Right renal cortex interstitium (tissue), 3 donors: ENCODE data around the gene CHCHD6. TPM values are rescaled to one million over a fixed set of nuclear protein-coding genes. Genes with fewer than 3 reads are reported as not detected.

Experiments used
- DNase-seq, 3 donors: peaks; one replicate each; pipeline ENCODE4 v3.0.0-alpha.2; 2013; ENCODE audit warnings: low read depth in 3 of 3, low spot score in 2 of 3
- polyA plus RNA-seq, 3 donors: library from polyadenylated mRNA; unstranded; fragments of 120-200 nt; gene quantifications; one replicate each; pipeline ENCODE4 v1.2.1, GENCODE V29; 2013; ENCODE audit not compliant: insufficient read length in 3 of 3

Gene CHCHD6
- polyA plus RNA-seq, 3 donors, result 17.8 to 21.5 (median 19.5) TPM

DNA sequence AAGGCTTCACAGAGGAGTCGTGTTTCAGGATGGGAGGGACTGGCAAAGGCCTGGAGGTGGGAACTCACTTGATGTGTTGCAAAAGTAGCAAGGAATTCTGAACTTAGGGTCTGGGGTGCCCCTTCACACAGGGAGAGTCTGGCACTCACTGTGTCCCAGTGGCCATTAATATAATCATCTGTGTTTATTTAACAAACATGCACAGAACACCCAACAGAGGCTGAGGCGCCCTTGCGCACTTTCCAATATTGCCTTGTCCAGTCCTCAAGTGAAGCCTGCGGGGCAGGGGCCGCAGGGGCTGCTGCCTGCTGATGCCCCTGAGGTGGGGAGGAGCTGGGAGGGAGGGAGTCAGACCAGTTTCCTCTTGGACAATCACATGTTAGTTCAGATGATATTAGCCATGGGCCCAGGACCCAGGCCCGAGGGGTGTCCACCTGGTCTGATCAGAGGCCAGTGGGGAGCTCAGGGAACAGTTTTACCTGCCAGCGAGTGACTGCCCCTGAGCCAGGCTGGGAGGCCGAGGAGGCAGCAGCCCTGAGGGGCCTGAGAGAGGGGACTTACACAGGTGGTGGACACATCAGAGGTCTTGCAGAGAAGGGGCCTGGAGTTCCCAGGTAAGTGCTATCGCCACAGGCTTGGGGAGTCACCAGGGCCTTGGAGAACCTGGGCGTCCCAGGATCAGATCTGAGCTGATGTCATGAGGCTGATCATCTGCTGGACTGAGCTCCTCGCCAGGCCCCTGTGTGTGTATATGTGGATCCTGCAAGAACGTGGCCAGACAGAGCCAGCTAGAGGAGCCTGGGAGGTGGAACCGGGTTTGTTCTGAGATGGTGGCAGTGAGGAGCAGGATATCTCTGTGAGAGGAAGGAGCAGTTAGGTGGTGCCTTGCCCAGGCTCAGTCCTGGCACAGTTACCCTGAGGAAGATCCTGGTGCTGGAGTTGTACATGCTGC lies 35.3 kb upstream of the CHCHD6 start:
- DNase-seq, result no peak

DNA sequence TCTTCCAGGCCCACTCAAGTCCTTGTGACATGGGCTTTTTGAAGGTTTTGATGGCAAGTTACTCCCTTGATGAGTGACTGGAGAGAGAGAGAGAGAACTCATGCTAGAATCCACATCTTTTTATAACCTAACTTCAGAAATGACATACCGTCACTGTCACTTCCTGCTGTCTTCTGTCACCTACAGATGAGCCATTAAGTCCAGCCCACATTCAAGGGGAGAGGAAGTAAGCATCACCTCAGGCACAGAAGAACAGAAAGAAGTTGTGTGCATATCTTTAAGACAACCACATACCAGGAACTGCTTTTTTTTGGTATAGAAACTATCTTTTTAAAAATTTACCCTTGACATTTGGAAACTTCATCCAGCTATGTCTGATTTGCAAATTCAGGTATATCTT lies 32.5 kb upstream of the CHCHD6 start:
- no peak for DNase-seq

DNA sequence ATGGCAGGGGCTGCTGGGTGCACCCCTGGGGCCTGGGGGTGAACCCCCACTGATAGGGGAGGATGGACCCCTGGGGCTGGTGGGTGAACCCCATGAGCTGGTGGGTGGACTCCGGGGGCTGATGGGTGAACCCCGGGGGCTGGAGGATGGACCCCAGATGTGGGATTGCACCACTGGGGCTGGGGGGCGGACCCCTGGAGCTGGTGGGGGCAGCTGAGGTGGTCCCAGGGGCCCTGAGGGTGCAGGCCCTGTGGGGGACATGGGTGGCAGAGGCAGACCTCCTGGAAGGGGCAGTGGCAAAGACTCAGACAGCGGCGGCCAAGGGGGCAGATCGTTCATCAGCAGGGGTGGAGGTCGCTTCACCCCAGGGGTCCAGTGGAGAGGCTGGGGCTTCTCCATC lies 31.7 kb upstream of the CHCHD6 start:
- no peak for DNase-seq

DNA sequence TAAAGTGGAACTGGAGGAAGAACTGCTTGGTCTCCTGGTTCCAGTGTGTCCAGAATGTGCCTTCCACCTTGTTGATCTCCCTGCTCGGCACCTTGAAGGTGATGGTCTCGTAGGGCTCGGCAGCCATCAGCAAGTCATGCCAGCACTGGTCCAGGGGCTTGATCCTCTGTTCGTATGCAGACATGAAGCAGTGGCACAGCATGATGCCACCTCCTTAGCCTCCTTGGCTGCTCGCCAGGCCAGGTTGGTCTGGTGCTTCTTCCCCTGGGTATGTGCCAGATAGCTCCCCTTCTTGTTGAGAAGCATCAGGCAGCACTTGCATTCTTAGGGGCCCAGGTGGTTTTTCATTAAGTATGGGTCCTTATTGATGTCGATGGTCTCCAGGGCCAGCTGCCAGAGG lies 31.3 kb upstream of the CHCHD6 start:
- no peak for DNase-seq

DNA sequence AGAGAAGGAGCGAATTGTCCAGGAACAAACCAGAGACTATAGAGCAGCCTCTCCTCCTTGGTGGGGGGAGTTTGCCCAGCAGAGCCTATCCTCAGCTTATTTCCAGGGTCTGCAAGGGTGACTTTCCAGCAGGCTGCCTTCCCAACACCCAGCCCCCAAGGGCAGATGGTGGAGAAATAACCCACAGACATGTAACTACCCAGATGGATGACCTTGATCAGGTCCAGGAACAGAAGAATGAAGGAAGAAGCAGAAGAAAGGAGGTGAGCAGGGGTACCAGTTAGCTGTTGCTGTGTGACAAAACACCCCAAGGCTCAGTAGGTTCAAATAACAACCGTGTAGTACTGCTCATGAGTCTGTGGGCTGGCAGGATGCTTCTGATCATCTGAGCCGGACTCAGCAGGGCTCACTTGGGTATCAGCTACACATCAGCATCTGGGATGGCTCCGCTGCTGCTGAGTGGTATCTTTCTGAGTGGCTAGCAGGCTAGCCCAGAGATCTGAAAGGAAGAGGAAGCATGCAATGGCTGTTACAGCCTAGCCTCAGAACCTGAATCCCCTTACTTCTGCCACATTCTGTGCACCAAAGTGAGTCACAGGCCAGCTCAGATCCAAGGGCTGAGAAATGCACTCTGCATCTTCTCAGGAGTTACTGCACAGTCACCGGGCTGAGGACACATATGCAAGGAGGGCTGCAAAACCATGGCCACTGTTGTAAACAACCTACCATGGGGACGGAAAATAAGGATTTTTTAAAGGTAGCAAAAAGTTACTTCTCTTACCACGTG lies 26.9 kb upstream of the CHCHD6 start:
- DNase-seq, result no peak

DNA sequence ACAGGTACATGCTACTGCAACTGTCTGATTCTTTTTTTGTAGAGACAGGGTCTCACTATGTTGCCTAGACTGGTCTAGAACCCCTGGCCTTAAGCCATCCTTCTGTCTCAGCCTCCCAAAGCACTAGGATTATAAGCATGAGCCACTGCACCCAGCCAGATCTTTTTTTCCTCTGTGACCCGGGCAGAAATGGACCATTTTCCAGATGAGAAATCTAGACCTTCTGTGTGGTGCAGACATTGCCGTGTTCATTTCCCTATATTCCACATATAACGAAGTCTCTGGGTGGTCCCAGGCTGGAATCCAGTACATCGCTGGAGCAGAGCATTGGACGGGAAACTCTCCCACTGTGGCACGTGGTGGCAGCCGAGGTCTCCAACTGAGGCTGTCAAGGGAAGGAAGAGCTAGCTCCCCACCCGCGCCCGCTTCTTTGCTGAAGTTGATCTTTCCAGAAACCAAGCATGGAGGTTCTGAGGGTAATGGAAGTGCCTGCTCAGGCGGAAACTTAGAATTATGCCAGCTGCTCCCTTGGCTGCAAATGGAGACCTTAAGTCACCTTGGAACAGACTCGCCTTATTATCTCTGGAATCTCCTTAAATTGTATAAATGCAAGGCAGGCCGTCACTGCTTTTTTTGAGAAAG lies 26.1 kb upstream of the CHCHD6 start:
- no peak for DNase-seq

DNA sequence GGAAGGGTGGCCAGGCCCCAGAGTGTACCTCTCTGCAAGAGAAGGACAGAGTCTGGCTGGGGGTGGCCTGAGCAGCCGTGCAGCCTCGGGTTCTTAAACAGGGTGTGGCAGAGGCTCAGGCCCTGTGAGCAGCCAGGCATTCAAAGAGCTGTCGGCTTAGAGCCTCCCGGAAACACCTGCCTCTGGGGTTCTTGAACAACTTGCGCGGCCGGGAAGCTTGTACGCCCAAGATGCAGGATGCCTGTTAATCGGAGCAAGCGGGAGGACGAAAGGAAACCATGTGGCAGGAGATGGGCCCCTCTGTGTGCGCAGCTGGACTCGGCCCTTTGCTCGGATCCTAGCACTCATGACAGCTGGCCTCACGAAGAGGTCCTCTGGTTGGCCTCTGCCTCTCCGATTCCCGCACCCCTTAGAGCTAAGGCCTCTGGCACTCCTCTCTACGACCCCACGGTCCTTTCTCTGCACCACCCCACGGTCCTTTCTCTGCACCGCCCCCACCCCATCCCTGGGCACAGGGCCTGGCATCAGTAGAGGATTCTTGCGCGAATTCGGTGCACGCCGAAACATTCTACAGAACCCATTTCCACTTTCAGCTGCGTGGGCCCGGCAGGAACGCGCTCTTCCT lies 25.2 kb upstream of the CHCHD6 start:
- no peak for DNase-seq

DNA sequence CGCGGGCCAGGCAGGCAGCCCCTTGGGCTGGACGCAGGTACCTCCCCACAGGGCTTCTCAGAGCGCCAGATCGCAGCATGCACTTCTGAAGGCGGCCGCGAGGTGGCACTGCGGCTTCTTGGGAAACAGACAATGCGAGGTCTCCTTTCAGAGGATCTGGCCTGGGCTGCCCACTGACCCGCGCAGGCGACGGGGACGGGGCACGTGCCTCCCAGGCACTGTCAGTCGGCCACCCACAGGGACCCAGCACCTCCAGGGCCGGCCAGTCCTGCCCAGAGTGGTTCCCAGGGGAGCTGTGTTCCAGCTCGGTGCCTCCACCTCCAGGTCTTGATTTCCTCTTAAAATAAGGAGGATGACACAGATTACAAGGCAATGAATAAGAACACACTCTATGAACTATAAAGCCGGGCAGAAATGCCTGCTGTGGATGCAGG lies 24.7 kb upstream of the CHCHD6 start:
- DNase-seq, result peak in 2 of 3 donors; percentile 61 to 63

DNA sequence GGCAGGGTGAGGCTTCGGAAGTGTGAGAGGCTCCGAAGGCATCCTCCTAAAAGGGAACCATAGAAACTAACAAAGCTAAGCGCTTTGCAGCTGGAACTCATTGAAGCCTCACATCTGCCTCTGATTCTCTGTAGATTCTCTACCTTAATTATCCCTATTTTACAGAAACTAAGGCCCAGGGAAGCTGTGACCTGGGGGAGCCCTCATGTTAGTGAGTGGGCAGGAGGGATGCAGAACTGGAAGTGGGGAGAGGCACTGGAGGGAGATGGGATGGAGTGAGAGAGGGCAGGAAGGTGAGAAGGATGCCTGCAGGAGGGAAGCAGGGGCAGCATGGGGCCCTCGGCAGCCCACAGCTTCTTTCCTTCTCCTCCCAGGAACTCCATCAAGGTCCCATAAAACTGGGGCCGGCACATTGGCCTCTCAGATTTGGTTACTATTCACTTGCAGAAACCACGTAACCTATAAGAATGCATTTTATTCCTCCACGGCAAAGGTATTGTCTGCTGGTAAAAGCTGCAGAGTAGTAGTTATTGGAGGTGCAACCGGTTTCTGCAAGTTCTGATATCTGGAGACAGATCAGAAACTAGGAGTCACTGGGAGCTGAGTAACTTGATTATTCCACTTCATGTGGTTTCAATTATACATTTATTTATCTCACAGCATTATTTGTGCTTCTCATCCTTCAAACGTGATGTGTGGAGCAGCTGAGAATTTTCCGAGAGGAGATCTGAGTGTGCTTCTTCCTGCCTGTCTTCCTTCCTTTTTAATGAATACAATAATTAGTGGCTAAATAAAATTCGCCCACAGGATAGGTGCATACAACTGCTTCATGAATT lies 24.0 kb upstream of the CHCHD6 start:
- no peak for DNase-seq

DNA sequence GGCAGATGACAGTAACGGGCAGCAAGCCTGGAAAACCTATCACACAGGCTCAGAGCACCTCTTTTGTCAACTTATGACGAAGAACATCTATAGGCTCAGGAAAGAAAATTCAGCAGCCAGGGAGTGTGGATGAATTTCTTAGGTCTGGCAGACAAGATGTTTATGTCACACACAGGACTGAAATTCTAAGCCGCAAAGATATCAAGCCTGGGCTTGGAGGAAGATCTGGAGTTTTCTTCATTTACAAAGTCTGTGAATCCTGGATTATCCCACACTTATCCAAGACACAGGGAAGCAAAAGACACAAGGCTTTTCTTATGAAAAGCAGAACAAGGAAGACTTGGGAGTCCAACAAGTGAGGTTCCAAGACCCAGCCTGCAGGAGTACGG lies 23.4 kb upstream of the CHCHD6 start:
- DNase-seq, result no peak

DNA sequence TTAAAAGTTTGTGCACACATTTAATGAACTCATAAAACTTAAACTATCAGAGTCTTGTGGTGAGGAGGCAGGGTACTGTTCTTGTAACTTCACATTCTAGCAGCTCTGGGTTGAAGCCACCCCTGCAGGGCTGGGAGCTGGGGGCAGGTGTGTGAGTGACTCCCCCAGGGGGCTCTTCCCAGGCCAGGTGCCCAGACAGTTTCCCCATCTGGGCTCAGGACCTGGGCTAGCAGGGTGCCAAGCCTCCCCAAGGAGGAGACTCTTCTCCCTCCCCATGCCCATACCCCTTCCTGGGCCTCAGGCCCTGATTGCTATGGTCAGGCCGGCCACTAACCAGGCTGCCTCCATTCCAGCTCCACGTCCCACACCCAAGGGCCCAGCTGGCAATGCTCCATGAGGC lies 22.0 kb upstream of the CHCHD6 start:
- no peak for DNase-seq

DNA sequence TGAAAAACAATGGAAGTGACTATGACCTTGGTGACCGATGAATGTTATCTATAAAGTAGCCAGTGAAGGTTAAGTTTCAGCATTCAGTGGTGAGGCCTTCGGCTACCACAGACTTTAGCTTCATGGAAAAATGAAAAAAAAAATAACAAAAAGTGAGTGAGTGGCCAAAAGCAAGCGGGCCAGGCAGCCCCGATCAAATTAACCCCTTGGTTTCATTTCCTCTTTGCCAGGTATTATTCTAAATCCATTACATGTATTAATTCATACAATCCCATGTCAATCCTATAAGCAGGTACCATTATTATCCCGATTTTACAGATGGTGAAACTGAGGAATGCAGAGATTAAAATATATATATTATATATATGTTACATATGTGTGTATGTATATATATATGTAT lies 21.0 kb upstream of the CHCHD6 start:
- no peak for DNase-seq

DNA sequence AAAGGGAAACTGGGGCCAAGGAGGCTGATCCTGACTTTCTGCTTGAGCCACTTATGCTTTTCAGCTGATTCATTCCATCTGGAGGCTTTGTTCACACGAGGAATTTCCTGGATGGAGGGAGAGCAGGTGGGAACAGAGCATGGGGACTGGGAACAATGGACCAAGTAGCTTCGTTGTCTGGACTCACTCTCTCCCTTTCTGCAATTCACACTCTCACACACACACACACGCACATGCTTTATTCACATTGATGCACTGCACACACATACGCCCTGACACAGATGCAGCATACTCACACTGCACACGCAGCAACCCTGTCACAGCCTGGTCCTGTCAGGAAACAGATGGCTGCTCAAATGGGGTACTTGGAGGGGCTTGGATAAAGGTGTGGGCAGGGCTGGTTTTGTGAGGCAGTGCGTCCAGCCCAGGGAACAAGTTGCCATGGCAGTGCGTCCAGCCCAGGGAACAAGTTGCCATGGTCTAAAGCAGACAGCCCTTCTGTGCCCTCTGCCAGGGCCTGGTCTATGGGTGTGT lies 19.8 kb upstream of the CHCHD6 start:
- DNase-seq, result peak in 1 of 3 donors; percentile 36

DNA sequence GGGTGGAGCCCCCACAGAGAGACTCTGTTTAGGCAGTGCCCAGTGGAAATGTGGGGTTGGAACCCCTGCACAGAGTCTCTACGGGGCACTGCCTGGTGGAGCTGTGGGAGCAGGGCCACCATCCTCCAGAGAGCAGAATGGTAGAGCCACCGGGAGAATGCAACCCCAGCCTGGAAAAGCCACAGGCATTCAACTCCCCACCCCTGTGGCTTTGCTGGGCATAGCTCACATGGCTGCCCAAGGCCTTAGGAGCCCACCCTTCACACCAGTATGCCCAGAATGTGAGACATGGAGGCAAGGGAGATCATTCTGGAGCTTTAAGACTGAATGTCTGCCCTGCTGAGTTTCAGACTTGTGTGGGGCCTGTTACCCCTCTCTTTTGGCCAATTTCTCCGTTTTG lies 19.0 kb upstream of the CHCHD6 start:
- DNase-seq, result no peak

DNA sequence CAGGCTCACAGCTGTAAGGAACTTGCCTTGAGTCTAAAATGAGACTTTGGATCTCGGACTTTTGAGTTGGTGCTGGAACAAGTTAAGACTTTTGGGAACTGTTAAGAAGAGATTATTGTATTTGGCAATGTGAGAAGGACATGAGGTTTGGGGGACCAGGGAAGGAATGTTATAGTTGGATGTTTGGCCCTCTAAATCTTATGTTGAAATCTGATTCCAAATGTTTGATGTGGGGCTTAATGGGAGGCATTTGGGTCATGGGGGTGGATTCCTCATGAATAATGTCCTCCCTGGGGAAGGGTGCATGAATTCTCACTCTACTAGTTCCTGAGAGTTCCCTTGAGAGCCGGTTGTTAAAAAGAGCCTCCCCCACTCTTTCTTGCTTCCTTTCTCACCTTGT lies 18.5 kb upstream of the CHCHD6 start:
- DNase-seq, result no peak

DNA sequence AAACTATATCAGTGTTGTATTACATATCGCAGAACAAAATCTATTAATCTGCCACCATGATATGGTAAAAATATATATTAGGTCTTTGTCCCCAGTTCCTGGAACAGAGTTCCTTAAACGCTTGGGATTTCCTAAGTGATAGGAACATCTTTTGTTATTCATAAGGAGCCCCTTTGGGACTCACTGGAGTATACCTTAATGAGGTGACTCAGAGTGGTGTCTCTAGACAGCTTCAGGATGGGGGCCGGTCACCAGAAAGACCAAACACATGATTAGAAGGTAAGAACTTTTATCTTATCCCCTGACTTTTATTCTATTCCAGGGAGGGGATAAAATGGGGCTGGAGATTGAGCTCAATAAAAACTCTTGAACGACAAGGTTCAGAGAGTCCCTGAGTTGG lies 12.3 kb upstream of the CHCHD6 start:
- DNase-seq, result no peak

DNA sequence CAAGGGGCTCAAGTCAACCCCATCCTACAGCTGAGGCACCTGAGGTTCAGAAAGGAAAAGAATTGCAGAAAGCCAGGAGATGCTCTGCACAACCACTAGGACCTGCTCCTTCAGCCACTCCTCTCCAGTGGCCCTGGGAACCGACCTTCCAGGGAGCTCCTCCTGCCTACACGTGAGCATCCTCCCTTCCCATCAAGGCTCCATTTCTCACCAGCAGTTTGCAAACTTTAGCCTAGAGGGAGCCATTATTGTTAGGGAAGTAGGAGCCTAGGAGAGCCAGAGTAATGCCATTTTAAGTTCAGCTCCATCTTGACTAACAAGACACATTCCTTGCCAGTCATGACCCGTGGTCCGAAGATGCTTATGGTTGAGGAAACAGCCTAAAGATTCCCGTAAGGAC lies 11.2 kb upstream of the CHCHD6 start:
- DNase-seq, result no peak

DNA sequence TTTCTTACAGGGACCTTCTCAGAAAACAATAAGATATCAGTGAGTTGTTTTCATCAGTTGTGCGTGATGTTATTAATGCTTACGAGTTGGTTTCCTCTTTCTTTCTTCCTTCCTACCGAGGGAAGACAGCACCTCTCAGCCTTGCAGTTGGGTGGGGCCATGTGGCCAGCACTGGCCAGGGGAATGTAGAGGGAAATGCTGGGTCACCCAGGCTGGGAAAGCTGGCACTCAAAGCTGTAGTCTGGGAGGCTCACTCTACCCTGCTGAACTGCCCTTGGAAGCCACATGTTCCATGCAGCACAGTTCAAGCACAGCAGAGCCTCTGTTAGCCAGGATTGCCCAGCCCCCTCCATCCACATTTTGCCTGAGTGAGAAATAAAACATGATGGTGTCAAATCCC lies 10.1 kb upstream of the CHCHD6 start:
- no peak for DNase-seq

DNA sequence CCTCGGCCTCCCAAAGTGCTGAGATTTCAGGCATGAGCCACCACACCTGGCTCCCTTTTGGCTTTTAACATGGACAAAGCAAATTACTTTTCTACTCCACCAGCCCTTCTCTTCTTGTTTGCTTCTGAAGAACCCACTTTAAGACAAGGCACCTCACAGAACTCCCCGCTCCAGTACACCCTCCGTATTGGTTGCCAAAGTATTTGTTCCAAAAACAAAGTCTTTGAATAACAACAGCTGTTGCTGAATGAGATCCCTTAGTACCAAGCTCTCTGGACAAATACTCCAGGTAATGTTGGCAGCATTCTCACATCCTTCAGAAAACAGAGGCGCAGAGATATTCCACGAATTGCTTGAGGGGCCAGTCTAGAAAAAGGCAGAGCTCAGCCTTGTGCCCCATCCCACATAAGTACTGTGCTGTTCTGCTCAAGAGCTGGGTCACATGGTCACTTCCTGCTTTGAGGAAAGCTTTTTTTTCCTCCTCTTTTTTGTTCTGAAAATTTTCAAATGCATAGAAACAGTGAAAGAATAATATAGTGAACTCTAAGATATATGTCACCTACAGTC lies 7.3 kb upstream of the CHCHD6 start:
- no peak for DNase-seq
